ENCODE results near the gene FKBP1C. TPM values are rescaled to one million over a fixed set of nuclear protein-coding genes. Genes with fewer than 3 reads are reported as not detected.
"Not testable (repeated sequence)": the region's sequence is repeated elsewhere in the genome, so short reads cannot be mapped to it uniquely, and the experiment has no call there.

The FKBP1C gene
- total and polyA plus RNA-seq, 7 donors, result 0.18 to 2.6 (median 0.56) TPM; not detected in 1

DNA sequence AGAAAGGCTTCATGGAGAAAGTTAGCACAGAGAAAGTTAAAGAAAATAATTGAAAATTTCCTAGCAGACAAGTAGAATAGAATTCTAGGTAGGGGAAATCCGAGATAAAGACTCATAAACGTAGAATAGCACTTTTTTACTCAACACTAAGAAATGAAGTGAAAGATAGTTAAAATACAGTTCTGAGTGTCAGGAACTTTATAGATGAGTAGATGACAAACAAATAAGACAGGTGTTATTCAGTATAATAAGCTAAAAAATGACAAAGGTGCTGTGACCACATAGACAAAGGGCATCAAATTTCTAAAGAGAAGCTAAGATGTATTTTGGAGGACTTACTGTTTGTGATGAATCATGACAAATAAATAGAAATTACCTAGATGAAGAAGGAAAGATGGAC is 12.9 kb downstream of the FKBP1C start:
- Histone ChIP-seq H3K4me1 (no peaks in the 10 kb centered on the region), H3K4me3 (no peak overlapping the region), H3K27me3 (ENCODE audit: insufficient read depth in 3 of 3, low read length in 2 of 3) (no peaks in the 10 kb centered on the region), H3K36me3 (ENCODE audit: insufficient read depth in 1 of 2, low read depth in 1 of 2) (no peaks in the 10 kb centered on the region), H3K27ac (no peak overlapping the region), H3K9me3 (no peaks in the 10 kb centered on the region)
- 57 to 69% (median 63%) methylated on average over 2 of the region's 2 CpGs for whole genome bisulfite sequencing, 3 donors
- intact Hi-C loops (cut with DNase I), result no loop called here
- ATAC-seq (no peak), DNase-seq (no peak)
- TF ChIP-seq, protein P1, sequence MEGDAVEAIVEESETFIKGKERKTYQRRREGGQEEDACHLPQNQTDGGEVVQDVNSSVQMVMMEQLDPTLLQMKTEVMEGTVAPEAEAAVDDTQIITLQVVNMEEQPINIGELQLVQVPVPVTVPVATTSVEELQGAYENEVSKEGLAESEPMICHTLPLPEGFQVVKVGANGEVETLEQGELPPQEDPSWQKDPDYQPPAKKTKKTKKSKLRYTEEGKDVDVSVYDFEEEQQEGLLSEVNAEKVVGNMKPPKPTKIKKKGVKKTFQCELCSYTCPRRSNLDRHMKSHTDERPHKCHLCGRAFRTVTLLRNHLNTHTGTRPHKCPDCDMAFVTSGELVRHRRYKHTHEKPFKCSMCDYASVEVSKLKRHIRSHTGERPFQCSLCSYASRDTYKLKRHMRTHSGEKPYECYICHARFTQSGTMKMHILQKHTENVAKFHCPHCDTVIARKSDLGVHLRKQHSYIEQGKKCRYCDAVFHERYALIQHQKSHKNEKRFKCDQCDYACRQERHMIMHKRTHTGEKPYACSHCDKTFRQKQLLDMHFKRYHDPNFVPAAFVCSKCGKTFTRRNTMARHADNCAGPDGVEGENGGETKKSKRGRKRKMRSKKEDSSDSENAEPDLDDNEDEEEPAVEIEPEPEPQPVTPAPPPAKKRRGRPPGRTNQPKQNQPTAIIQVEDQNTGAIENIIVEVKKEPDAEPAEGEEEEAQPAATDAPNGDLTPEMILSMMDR (IDR thresholded peaks at IDR 0.05), result no peak

DNA sequence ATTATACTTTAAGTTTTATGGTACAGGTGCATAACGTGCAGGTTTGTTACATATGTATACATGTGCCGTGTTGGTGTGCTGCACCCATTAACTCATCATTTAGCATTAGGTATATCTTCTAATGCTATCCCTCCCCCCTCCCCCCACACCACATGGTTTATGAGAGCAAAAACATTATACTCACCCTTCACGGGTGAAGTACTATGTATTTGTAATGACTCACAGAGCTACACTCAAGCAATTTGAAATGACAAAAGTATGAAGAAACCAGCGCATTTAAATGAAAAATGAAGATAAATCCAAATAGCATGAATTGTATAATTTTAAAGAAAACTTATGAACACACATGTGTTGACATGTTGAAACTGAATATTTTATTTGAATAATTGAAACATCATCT is 14.7 kb downstream of the FKBP1C start:
- 59 to 64% (median 62%) methylated on average over 4 of the region's 4 CpGs for WGBS, 3 donors
- DNase-seq; ATAC-seq; H3K36me3 ChIP-seq (ENCODE audit: insufficient read depth in 1 of 2, low read depth in 1 of 2); H3K4me3 ChIP-seq; H3K27me3 ChIP-seq (ENCODE audit: insufficient read depth in 3 of 3, low read length in 2 of 3); H3K4me1 ChIP-seq; H3K27ac ChIP-seq; intact Hi-C loops (cut with DNase I); H3K9me3 ChIP-seq: not testable (repeated sequence)

DNA sequence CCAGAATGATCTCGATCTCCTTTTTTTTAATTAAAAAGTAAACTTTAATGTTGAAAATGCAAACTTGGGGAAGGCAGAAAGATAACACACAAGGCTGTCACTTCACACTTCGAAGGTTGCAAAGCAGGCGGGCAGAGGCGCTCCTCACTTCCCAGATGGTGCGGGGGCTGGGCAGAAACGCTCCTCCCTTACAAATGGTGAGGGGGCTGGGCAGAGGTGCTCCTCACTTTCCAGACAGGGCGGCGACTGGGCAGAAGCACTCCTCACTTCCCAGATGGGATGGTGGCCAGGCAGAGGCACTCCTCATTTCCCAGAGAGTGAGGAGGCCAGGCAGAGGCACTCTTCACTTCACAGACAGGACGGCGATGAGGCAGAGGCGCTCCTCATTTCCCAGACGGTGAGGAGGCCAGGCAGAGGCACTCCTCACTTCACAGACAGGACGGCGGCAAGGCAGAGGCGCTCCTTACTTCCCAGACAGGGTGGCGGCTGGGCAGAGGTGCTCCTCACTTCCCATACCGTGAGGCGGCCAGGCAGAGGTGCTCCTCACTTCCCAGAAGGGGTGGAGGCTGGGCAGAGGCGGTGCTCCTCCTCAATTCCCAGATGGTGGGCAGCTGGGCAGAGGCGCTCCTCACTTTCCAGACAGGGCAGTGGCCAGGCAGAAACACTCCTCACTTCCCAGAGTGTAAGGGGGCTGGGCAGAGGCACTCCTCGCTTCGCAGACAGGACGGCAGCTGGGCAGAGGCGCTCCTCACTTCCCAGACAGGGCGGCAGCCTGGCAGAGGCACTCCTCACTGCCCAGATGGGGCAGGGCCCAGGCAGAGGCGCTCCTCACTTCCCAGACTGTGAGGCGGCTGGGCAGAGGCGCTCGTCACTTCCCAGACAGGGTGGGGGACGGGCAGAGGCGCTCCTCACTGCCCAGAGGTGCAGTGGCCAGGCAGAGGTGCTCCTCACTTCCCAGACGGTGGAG is 16.9 kb downstream of the FKBP1C start:
- H3K27me3 ChIP-seq (ENCODE audit: insufficient read depth in 3 of 3, low read length in 2 of 3); ATAC-seq; H3K4me1 ChIP-seq; H3K36me3 ChIP-seq (ENCODE audit: insufficient read depth in 1 of 2, low read depth in 1 of 2); DNase-seq; H3K9me3 ChIP-seq; H3K4me3 ChIP-seq; H3K27ac ChIP-seq; intact Hi-C loops (cut with DNase I): not testable (repeated sequence)
- 89 to 90% (median 89%) methylated on average over 28 to 32 of the region's 32 CpGs for WGBS, 3 donors

DNA sequence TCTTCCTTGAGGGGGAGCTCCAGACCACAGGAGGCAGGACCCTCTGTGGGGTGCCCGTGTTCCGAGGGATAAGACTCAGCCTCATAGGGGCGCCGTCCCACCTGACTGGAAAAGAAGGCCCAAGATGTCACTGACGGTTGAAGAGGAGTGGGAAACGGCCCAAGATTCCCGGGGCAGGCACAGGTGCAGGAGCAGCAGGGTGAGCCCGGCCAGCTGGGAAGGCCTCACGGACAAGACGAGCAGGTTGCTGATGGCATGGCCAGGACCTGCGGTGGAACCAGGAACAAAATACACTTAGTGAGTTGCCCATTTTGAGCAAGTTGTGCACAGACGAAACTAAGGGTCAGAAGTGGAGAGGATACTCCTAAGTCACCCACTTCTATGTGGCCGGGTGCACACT is 18.8 kb downstream of the FKBP1C start:
- H3K27me3 ChIP-seq (ENCODE audit: insufficient read depth in 3 of 3, low read length in 2 of 3); intact Hi-C loops (cut with DNase I); H3K27ac ChIP-seq; ATAC-seq; H3K4me3 ChIP-seq; DNase-seq; H3K9me3 ChIP-seq; H3K4me1 ChIP-seq; H3K36me3 ChIP-seq (ENCODE audit: insufficient read depth in 1 of 2, low read depth in 1 of 2): not testable (repeated sequence)
- 88 to 90% (median 89%) methylated on average over 12 to 13 of the region's 13 CpGs for WGBS, 3 donors

DNA sequence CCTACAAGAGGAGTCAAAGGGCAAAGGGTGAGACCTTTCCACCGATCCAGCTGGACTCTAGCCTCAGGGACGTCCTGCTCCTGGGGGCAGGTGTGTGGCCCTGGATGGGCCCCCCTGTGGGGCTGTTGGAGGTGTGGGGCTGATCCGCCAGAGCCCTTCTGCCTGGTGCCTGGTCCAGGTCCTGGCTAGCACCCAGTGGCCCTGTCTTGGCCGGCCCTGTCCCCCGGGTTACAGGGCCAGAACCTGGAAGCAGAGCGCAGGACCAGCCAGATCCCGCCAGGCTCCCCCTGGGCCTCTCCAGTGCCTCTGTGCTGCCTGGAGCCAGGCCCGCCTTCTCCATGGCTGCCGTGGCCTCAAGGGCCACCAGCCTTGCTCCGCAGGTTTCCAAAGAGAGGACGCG is 19.2 kb downstream of the FKBP1C start:
- not testable (repeated sequence) for ATAC-seq
- WGBS, 3 donors, result 71 to 82% (median 76%) methylated on average over 9 to 12 of the region's 12 CpGs

DNA sequence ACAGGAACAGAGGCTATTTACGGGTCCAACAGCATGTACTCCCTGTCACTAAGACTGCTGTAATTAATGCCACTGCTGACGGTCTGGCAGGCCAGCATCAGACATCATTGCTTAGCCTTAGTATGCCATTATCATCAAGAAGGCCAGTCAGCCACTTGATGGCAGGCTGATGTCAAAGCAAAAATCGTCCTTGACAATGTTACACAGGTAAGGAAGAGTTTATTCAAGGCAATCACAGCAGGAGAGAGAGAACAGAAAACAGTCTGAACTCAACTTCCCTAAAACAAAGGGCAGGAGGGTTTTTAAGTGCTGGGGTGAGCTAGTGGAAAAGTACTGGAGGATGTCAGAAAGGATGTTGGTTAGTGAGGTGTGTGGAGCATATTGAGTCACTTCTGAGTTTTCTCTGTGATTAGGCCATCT is 25.1 kb downstream of the FKBP1C start:
- Histone ChIP-seq H3K27me3 (ENCODE audit: insufficient read depth in 3 of 3, low read length in 2 of 3) (no peaks in the 10 kb centered on the region), H3K4me1 (no peaks in the 10 kb centered on the region), H3K4me3 (no peak overlapping the region), H3K27ac (no peak overlapping the region), H3K36me3 (ENCODE audit: insufficient read depth in 1 of 2, low read depth in 1 of 2) (no peaks in the 10 kb centered on the region), H3K9me3 (no peaks in the 10 kb centered on the region)
- TF ChIP-seq, protein P1 (IDR thresholded peaks at IDR 0.05), result no peak
- no peak for DNase-seq
- intact Hi-C loops (cut with DNase I), result no loop called here
- WGBS, 3 donors, result 49 to 55% (median 51%) methylated on average over 3 of the region's 3 CpGs
- ATAC-seq, result no peak

More for the DNA sequence above, 19.2 kb downstream of the FKBP1C start:
- H3K27ac ChIP-seq; H3K36me3 ChIP-seq (ENCODE audit: insufficient read depth in 1 of 2, low read depth in 1 of 2); H3K27me3 ChIP-seq (ENCODE audit: insufficient read depth in 3 of 3, low read length in 2 of 3); H3K4me1 ChIP-seq; H3K9me3 ChIP-seq; intact Hi-C loops (cut with DNase I); DNase-seq; H3K4me3 ChIP-seq: not testable (repeated sequence)
